HUDEP-2 (cell line): ENCODE measurements around the gene CYP2E1.
"Not testable (repeated sequence)": the region's sequence is repeated elsewhere in the genome, so short reads cannot be mapped to it uniquely, and the experiment has no call there.

Experiments used
- DNase-seq, 76 experiments: peaks; one replicate each; lab custom pipeline; 2025; ENCODE audit not compliant: unreplicated experiment in 76 of 76; lab: John Stamatoyannopoulos, UW

The CYP2E1 gene

DNA sequence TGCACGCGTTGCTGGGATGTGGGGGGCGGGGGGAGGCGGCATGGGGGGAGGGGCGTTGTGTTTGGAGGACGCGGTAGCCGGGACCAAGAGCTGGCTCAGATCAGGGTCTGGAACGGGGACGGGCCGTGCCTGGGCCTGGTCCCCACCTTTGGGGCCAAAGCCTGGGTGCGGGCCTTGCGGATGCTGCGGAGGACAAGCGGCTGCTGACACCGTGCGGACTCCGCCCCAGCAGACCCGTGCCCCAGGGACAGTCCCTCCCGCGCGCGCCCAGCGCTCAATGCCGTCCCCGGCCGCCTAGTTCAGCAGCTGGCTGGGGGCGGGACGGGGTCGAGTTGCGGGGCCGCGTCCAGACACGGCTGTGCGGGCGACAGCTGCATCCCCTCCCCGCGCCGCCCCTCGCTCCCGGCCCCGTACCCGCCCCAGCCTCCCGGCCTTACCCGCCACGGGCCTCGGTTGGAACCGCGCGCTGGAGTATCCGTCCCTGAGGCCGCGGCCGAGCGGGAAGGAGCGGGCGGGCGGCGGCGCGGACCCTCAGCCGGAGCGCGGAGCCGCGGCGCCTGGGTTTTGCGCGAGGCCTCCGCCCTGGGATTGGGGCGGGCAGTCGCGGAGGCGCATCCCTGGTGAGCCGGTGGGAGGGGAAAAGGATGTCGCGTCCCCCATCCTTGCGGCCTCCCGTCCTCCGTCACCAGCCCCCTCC is 41.8 kb downstream of the CYP2E1 start:
- DNase-seq = not testable (repeated sequence)

DNA sequence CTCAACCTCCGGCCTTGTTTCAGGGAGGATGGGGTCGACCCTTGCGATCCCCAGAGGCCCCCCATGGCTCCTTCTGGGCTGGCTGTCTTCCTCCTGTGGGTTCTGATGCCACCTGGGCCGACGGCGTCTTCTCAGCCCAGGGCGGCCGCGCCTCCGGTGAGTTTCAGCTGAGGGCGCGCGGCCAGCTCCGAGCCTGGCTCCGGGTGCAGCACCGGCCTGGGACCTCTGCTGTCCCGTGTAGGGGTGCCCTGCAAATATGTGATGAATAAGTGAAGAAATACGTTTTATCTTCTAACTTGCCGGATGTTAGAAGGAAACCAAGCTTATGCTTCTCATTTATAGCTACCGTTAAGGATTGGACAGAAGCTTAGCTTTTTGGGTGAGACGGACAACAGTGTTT is 42.6 kb downstream of the CYP2E1 start:
- not testable (repeated sequence) for DNase-seq

DNA sequence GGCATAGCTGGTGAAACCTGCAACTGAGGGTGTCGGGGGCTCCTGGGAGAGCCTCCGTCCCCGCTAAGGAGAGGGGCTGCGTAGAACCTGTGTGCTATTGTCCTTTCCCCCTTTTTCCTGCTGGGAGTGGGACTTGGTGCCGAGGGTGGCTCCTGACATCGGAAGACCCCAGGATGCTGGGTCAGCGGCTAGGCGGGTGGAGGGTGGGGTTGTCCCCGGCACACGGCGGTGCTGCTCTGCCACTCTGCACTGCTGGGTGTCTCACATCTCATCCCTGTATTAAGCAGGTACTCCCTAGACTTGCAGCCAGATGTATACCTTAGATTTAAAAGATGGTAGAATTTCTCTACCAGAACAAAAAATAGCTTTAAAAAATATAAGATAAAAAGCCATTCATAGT is 44.9 kb downstream of the CYP2E1 start:
- not testable (repeated sequence) for DNase-seq

DNA sequence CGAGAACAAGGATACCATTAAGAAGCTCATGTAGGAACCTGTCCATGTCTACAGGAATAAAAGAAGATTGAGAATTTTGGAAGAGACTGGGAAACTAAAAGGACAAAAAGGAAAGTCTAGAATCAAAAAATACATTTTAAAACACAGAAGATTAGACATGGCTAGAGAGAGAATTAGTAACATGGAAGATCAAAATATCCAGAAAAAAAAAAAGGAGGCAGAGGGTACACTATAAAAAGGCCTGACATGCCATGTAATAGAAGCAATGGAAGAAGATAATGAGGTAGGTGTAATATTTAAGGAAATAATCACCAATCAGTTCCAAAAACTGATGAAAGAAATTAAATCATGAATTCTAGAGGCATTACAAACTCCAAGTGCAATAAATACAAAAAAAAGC is 46.3 kb downstream of the CYP2E1 start:
- not testable (repeated sequence) for DNase-seq

DNA sequence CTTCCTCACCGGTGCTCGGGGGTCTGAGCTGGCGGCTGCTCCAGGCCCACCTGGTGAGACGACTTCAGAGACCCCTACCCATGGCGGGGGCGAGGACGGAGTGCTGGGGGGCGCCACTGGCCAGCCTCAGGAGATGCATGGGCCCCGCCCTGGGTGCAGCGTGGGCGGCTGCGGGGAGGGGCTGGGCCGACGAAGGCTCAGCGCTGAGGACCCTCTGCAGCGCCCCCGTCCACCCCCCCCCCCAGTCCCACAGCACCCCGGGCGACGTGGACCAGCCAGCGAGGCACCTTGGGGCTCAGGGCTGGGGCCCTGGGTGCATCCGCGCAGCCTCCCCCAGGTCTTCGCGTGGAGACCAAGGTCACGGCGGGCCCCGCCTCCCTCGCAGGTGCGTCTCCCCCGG is 49.9 kb downstream of the CYP2E1 start:
- not testable (repeated sequence) for DNase-seq
